Peyer's patch (tissue), 4 donors: ENCODE results near the gene KPNA3. TPM values are rescaled to one million over a fixed set of nuclear protein-coding genes. Genes with fewer than 3 reads are reported as not detected.

Source experiments
- DNase-seq, 3 donors: peaks; one replicate each; pipeline ENCODE4 v3.0.0-alpha.2; 2017 to 2019
- H3K27ac ChIP-seq, 4 donors: fragments of 200-600 bp; sonication (generic); one replicate each; pipeline ENCODE4 v1.5.1; 2016 to 2019
- H3K27me3 ChIP-seq, 2 donors: fragments of 200-600 bp; sonication (generic); one replicate each; pipeline ENCODE4 v1.5.1; 2019
- H3K36me3 ChIP-seq, 3 donors: fragments of 200-600 bp; sonication (generic); one replicate each; pipeline ENCODE4 v1.5.1; 2016 to 2019
- H3K4me1 ChIP-seq, 4 donors: fragments of 200-600 bp; sonication (generic); one replicate each; pipeline ENCODE4 v1.5.1; 2016 to 2019
- H3K4me3 ChIP-seq, 4 donors: fragments of 200-600 bp; sonication (generic); 1 replicate in 3 of 4; 2 replicates in 1 of 4; pipeline ENCODE4 v1.5.1; 2016 to 2019; ENCODE audit warnings: mild to moderate bottlenecking in 1 of 4
- H3K9me3 ChIP-seq, 4 donors: fragments of 200-600 bp; sonication (generic); one replicate each; pipeline ENCODE4 v1.5.1; 2016 to 2019; ENCODE audit warnings: mild to moderate bottlenecking in 1 of 4
- POLR2A ChIP-seq, 2 donors: fragments of 450-650 bp; IDR thresholded peaks; one replicate each; pipeline ENCODE4 v1.5.1; 2017; ENCODE audit warnings: antibody characterized with exemption in 2 of 2, mild to moderate bottlenecking in 2 of 2, moderate library complexity in 2 of 2
- total RNA-seq, 4 donors: library from RNA; depleted of rRNA; stranded (reverse); fragments of >200 nt; gene quantifications; one replicate each; pipeline ENCODE4 v1.1.0, GENCODE V29; 2016
- TF ChIP-seq, protein P1 (sequence below), 6 experiments: fragments of 450-650 bp in 4 of 6; fragments of 200-600 bp in 2 of 6; sonication (generic) in 1 of 6; IDR thresholded peaks; one replicate each; pipeline ENCODE4 v1.5.1; 2017 to 2019; ENCODE audit warnings: antibody characterized with exemption in 6 of 6, mild to moderate bottlenecking in 3 of 6, moderate library complexity in 1 of 6

The KPNA3 gene
- total RNA-seq, 4 donors from 2014 or later = 11.5 to 22.9 (median 19.8) TPM

DNA sequence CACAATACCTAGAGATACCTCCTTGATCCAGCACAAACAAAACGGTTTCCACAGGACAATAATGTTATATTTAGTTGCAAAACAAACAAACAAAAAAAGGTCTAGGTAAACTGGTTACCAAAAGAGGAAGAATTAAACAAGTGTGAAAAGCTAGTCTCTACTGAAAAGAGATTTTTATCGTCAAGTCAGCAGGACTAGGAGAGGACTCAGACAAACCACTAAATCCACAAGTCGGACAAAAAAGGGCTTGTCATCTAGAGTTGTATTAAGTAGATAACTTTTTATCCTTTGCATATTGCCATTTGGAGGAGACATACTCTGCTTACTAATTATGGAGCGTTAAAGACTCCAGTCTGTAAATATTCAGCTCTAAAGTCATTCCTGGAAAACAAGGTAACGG lies 9.9 kb upstream of the KPNA3 start:
- TF ChIP-seq, protein P1, sequence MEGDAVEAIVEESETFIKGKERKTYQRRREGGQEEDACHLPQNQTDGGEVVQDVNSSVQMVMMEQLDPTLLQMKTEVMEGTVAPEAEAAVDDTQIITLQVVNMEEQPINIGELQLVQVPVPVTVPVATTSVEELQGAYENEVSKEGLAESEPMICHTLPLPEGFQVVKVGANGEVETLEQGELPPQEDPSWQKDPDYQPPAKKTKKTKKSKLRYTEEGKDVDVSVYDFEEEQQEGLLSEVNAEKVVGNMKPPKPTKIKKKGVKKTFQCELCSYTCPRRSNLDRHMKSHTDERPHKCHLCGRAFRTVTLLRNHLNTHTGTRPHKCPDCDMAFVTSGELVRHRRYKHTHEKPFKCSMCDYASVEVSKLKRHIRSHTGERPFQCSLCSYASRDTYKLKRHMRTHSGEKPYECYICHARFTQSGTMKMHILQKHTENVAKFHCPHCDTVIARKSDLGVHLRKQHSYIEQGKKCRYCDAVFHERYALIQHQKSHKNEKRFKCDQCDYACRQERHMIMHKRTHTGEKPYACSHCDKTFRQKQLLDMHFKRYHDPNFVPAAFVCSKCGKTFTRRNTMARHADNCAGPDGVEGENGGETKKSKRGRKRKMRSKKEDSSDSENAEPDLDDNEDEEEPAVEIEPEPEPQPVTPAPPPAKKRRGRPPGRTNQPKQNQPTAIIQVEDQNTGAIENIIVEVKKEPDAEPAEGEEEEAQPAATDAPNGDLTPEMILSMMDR (IDR thresholded peaks at IDR 0.05) = no peak
- TF ChIP-seq POLR2A (IDR thresholded peaks at IDR 0.05) = no peak
- no peak overlapping the region for H3K4me3 ChIP-seq
- no peak overlapping the region for H3K27ac ChIP-seq
- no peaks in the 10 kb centered on the region for H3K4me1 ChIP-seq
- H3K36me3 ChIP-seq = no peaks in the 10 kb centered on the region
- DNase-seq = no peak
- H3K9me3 ChIP-seq = no peaks in the 10 kb centered on the region
- H3K27me3 ChIP-seq = no peaks in the 10 kb centered on the region

GRCh38 chr13:49791711-49792549 lies 552 bp downstream of the KPNA3 start:
- TF ChIP-seq POLR2A (IDR thresholded peaks at IDR 0.05) = peak; percentile 26 to 31
- TF ChIP-seq, protein P1 (IDR thresholded peaks at IDR 0.05) = no peak
- peak overlapping the region; percentile 76 to 96 (median 94) for H3K4me3 ChIP-seq
- H3K36me3 ChIP-seq = no peaks in the 10 kb centered on the region
- H3K4me1 ChIP-seq = peaks cover 4 to 15% (median 9%) of the 10 kb centered on the region in 4 donors
- DNase-seq = peak in 2 of 3 donors; percentile 50 to 67
- peak overlapping the region; percentile 91 to 100 (median 94) for H3K27ac ChIP-seq
- H3K27me3 ChIP-seq = no peaks in the 10 kb centered on the region
- no peaks in the 10 kb centered on the region for H3K9me3 ChIP-seq

- H3K4me3 ChIP-seq = peak overlapping the region; percentile 76 to 96 (median 94)
- H3K27ac ChIP-seq = peak overlapping the region; percentile 91 to 100 (median 94)
- H3K36me3 ChIP-seq = no peaks in the 10 kb centered on the region
- H3K27me3 ChIP-seq = no peaks in the 10 kb centered on the region
- no peaks in the 10 kb centered on the region for H3K9me3 ChIP-seq
- peaks cover 4 to 15% (median 9%) of the 10 kb centered on the region in 4 donors for H3K4me1 ChIP-seq
- TF ChIP-seq, protein P1 (IDR thresholded peaks at IDR 0.05) = peak in 1 of 6 experiments; percentile 13
- TF ChIP-seq POLR2A (IDR thresholded peaks at IDR 0.05) = no peak
- peak in 1 of 3 donors; percentile 53 for DNase-seq
These were observed 1.2 kb downstream of the KPNA3 start for GRCh38 chr13:49791315-49791710.

DNA sequence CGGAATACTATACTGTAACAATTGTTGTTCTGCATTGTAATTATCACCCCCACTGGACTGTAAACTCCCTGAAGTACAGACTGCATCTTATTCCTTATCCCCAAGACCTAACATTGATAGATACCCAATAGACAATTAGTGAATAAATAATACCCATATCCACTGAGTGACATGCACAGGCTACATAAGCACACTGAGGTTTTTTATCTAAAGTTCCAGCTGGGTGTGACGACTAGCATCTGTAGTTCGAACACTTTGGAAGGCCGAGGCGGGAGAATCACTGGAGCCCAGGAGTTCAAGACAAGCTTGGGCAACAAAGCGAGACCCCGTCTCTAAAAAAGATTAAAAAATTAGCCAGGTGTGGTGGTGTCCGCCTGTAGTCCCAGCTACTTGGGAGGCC lies 2.5 kb downstream of the KPNA3 start:
- H3K27ac ChIP-seq = no peak overlapping the region
- DNase-seq = no peak
- no peaks in the 10 kb centered on the region for H3K36me3 ChIP-seq
- H3K9me3 ChIP-seq = no peaks in the 10 kb centered on the region
- peaks cover 4 to 15% (median 9%) of the 10 kb centered on the region in 4 donors for H3K4me1 ChIP-seq
- TF ChIP-seq, protein P1 (IDR thresholded peaks at IDR 0.05) = no peak
- no peak overlapping the region for H3K4me3 ChIP-seq
- no peaks in the 10 kb centered on the region for H3K27me3 ChIP-seq

DNA sequence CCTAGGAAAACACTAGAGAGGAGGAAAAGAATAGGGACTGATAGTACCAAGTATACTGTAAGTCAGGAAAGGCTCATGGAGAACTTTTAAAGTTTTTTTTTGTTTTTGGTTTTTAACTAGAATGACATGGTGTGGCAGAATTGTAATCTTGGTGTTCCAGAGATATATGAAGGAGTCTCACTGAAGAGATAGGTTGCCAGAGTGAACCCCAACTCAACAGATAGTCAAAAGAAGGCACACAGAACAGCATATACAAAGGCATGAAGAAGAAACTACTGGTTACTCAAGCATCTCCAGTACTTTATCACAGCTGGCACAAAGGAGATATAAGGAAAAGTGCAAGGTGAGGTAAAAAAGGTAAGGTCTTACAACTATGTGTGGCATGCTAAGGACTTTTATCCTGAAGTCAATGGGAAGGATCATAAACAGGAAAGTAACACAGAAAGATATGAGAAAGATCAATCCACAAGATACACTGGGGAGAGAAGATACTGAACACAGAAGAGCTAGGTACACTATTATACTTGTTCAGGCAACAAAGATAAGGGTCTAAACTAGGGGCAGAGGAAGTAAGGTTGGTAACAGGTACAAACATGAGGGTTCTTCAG lies 6.0 kb downstream of the KPNA3 start:
- Histone ChIP-seq H3K27ac (no peak overlapping the region), H3K4me3 (no peak overlapping the region), H3K27me3 (no peaks in the 10 kb centered on the region), H3K36me3 (no peaks in the 10 kb centered on the region), H3K4me1 (peaks cover 0 to 12% (median 7%) of the 10 kb centered on the region in 4 donors), H3K9me3 (no peaks in the 10 kb centered on the region)
- TF ChIP-seq, protein P1 (IDR thresholded peaks at IDR 0.05) = no peak
- no peak for TF ChIP-seq POLR2A (IDR thresholded peaks at IDR 0.05)
- no peak for DNase-seq
